Tibial nerve (tissue), 4 donors: Measurements from ENCODE around the gene PTPRK.

Experiments
- EP300 ChIP-seq, 2 donors: sonication (generic); formaldehyde crosslinking; IDR thresholded peaks; one replicate each; pipeline ENCODE4 v1.6.1; 2017; ENCODE audit warnings: antibody characterized with exemption in 2 of 2, mild to moderate bottlenecking in 1 of 2
- POLR2A ChIP-seq, 2 donors: fragments of 450-650 bp; IDR thresholded peaks; one replicate each; pipeline ENCODE4 v1.6.1; 2017; ENCODE audit warnings: antibody characterized with exemption in 2 of 2, mild to moderate bottlenecking in 2 of 2, moderate library complexity in 2 of 2
- TF ChIP-seq, protein P1 (sequence below), 5 experiments: fragments of 200-600 bp in 3 of 5; fragments of 450-650 bp in 2 of 5; sonication (generic) in 3 of 5; IDR thresholded peaks; one replicate each; pipeline ENCODE4 v1.5.1; 2016 to 2019; ENCODE audit warnings: antibody characterized with exemption in 5 of 5, mild to moderate bottlenecking in 3 of 5, moderate library complexity in 2 of 5

DNA sequence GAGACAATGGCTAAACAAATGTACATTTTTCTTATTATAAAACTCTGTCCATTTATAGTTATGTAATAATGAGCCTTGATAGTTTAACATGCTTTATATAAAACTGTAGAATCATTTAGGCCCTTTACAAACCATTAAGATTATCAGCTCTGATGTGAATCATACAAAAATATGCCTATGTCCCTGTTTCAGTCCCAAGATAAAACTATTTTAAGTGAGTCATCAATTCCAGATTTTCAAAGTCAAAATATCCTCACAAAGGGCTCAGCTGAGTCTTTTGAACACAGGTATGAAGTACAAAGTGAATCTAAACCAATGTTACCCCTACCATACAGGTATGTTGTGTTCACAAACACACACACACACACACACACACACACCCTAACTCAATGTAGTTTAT lies 88.0 kb downstream of the PTPRK start:
- TF ChIP-seq, protein P1, sequence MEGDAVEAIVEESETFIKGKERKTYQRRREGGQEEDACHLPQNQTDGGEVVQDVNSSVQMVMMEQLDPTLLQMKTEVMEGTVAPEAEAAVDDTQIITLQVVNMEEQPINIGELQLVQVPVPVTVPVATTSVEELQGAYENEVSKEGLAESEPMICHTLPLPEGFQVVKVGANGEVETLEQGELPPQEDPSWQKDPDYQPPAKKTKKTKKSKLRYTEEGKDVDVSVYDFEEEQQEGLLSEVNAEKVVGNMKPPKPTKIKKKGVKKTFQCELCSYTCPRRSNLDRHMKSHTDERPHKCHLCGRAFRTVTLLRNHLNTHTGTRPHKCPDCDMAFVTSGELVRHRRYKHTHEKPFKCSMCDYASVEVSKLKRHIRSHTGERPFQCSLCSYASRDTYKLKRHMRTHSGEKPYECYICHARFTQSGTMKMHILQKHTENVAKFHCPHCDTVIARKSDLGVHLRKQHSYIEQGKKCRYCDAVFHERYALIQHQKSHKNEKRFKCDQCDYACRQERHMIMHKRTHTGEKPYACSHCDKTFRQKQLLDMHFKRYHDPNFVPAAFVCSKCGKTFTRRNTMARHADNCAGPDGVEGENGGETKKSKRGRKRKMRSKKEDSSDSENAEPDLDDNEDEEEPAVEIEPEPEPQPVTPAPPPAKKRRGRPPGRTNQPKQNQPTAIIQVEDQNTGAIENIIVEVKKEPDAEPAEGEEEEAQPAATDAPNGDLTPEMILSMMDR (IDR thresholded peaks at IDR 0.05), result no peak
- TF ChIP-seq POLR2A (IDR thresholded peaks at IDR 0.05) (no peak), EP300 (IDR thresholded peaks at IDR 0.05) (no peak)
